ENCODE data around the gene CENPS. TPM values are rescaled to one million over a fixed set of nuclear protein-coding genes. Genes with fewer than 3 reads are reported as not detected.

CENPS gene
- total RNA-seq, 1 experiment from 2014 or later, result 15.5 TPM

DNA sequence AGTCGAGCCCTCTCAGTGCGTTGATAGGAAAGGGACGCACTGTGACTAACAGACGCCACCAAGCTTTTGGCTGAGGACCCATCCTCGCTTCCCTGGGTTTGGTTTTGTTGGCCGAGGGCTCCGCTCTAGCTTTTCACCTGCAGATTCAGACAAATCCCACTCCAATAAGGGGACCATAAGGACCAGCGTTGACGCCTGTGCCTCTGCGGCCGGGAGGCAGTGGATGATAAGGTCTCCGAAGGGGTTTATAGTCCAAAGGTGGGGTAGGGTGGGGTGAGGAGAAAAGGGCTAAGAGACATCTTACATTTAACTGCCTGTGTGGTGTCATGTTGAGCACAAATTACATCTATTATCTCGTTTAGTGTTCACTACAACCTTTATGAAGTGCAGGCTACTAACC is 45.3 kb downstream of the CENPS start:
- Histone ChIP-seq H3K36me3 (no peaks in the 10 kb centered on the region), H3K4me3 (peak overlapping the region; percentile 81), H3K27ac (peak overlapping the region; percentile 53), H3K4me1 (peaks cover 8% of the 10 kb centered on the region; the same call in 1 of the 2 replicates), H3K27me3 (no peaks in the 10 kb centered on the region), H3K9me3 (replicated peaks) (no peaks in the 10 kb centered on the region)
- DNase-seq, result no peak

DNA sequence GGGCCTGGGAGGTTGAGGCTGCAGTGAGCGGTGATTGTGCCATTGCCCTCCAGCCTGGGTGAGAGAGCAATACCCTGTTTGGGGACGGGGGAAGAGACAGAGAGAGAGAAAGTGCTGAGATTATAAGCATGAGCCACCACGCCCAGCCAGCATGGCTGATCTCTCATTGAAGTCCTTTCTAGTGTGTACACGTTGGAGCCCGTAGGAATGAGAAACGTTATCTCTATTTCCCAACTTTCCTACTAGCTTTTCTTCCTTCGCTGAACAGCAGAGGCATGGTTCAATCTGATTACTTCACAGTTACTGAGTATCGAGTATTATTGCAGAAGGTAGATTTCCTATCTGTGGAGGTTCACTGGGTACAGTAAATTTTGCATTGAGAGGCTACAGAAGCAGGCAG is 49.1 kb downstream of the CENPS start:
- peaks cover 3% of the 10 kb centered on the region; the same call in 1 of the 2 replicates for H3K4me1 ChIP-seq
- no peak overlapping the region for H3K27ac ChIP-seq
- no peaks in the 10 kb centered on the region for H3K36me3 ChIP-seq
- H3K9me3 ChIP-seq (replicated peaks), result no peaks in the 10 kb centered on the region
- no peaks in the 10 kb centered on the region for H3K27me3 ChIP-seq
- DNase-seq, result no peak
- no peak overlapping the region for H3K4me3 ChIP-seq

DNA sequence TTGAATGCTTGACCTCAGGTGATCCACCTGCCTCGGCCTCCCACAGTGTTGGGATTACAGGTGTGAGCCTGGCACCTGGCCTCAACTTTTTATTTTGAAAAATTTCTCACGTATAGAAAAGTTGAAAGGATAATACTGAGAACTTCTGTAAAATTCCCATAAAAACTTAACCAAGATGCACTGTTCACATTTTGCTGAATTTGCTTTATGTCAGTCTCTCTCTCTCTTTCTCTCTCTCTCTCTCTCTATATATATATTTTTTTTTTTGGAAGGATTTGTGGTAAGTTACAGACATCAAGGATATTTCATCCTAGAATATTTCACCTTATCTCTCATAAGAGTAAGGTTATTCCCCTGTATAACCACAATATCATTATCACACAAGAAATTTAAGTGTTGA is 50.4 kb downstream of the CENPS start:
- no peak overlapping the region for H3K27ac ChIP-seq
- no peak for DNase-seq
- H3K4me3 ChIP-seq, result no peak overlapping the region
- no peaks in the 10 kb centered on the region for H3K27me3 ChIP-seq
- H3K4me1 ChIP-seq, result peaks cover 3% of the 10 kb centered on the region; the same call in 1 of the 2 replicates
- H3K9me3 ChIP-seq (replicated peaks), result no peaks in the 10 kb centered on the region
- H3K36me3 ChIP-seq, result 0 out of 2 replicates have a peak, but pooled peaks cover 2% of the 10 kb centered on the region

DNA sequence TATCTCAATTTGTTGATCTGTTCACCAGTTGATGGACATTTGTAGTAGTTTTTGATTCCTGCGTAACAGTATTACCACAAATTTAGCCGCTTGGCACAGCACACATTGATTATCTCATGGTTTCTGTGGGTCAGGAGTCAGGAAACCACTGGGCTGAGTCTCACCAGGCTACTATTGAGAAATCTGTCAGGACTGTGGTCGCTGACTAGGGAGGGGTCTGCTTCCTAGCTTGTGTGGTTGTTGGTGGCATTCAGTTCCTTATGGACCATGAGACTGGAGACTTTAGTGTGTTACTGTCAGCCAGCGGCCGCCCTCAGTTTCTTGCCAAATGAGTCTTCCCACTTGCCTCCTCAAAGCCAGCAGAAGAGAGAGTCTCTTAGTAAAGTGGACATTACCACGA is 54.3 kb downstream of the CENPS start:
- H3K4me1 ChIP-seq, result no peaks in the 10 kb centered on the region
- no peak for DNase-seq
- peaks cover 5% of the 10 kb centered on the region; the same call in 1 of the 2 replicates for H3K36me3 ChIP-seq
- H3K4me3 ChIP-seq, result no peak overlapping the region
- 0 out of 2 replicates have a peak, but pooled peaks cover 3% of the 10 kb centered on the region for H3K9me3 ChIP-seq (replicated peaks)
- no peaks in the 10 kb centered on the region for H3K27me3 ChIP-seq
- no peak overlapping the region for H3K27ac ChIP-seq

DNA sequence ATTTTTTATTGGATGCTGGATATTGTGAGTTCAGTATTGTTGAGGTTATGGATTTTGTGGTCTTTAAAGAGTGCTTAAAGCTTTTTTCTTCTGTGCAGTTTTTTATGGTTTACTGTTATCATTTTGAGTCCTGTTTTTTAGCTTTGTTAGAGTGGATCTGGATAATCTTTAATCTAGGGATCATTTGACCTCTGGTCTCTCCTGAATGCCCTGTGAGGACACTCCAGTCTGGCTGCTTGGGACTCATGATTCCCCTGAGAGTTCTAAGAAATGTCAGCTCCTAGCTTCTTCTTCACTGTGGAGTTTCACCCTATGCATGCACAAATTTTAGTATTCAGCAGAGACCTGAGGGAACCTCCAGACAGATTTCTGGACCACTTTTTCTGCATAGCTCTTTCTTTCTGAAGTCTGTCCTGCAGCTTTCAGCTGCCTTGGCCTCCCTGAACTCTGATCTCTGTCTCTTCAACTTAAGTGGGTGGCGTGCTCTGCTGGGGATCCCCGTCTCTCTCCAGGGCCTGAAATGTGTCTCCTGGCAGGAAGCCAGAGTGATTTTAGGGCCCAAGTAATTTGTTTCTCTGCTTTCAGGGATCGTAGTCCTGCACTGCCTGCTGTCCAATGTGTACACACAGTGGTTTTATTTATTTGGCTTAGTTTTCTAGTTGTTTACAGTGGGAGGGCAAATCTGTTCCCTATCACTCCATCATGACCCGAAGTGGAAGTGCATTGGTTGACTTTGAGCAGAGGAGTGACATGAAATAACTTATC is 59.2 kb downstream of the CENPS start:
- H3K9me3 ChIP-seq (replicated peaks), result 0 out of 2 replicates have a peak, but pooled peaks cover 3% of the 10 kb centered on the region
- H3K27ac ChIP-seq, result no peak overlapping the region
- DNase-seq, result no peak
- no peaks in the 10 kb centered on the region for H3K27me3 ChIP-seq
- no peak overlapping the region for H3K4me3 ChIP-seq
- peaks cover 11% of the 10 kb centered on the region; the same call in 1 of the 2 replicates for H3K36me3 ChIP-seq
- H3K4me1 ChIP-seq, result no peaks in the 10 kb centered on the region

DNA sequence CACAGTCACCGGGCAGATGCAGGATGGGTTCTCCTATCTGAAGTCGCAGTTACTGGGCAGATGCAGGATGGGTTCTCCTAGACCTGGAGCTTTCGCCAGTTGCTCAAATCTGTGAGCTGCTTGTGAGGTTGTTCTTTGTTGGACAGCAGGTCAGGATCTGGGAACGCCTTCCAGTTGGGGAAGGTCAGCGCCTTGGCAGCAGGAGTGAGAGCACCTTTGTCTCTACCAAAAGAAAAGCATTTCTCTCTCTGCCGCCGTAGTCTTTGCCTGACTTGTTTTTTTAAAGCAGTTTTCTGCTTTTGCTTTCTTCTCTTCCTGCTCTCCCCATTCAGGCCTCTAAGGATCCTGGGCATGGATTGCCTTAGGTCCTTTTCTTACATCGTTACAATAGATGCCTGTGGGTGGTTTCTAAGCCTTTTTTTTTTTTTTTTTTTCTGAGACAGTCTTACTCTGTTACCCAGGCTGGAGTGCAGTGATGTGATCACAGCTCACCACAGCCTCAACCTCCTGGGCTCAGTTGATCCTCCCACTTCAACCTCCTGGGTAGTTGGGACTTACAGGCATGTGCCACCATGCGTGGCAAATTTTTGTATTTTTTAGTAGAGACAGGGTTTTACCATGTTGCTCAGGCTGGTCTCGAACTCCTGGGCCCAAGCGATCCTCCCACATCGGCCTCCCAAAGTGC is 60.2 kb downstream of the CENPS start:
- H3K27ac ChIP-seq, result no peak overlapping the region
- DNase-seq, result no peak
- H3K27me3 ChIP-seq, result no peaks in the 10 kb centered on the region
- H3K4me1 ChIP-seq, result no peaks in the 10 kb centered on the region
- H3K36me3 ChIP-seq, result peaks cover 10% of the 10 kb centered on the region; the same call in 1 of the 2 replicates
- H3K4me3 ChIP-seq, result no peak overlapping the region
- 0 out of 2 replicates have a peak, but pooled peaks cover 3% of the 10 kb centered on the region for H3K9me3 ChIP-seq (replicated peaks)

Other genes with a start within 250 kb of the CENPS start
- gene KIF1B, start 219.9 kb upstream of the CENPS start, total RNA-seq (2014; rRNA removed; shearing (Covaris generic)), result 47.7 and 54.8 TPM in 2 replicates
- gene PGD, start 31.4 kb upstream of the CENPS start, total RNA-seq (2014; rRNA removed; shearing (Covaris generic)), result 316 and 350 TPM in 2 replicates
- gene CORT, start 19.6 kb downstream of the CENPS start, total RNA-seq (2014; rRNA removed; shearing (Covaris generic)), result 0.15 and 0.30 TPM in 2 replicates
- gene DFFA, start 42.1 kb downstream of the CENPS start, total RNA-seq (2014; rRNA removed; shearing (Covaris generic)), result 84.7 and 85.6 TPM in 2 replicates
- 14.6 and 16.3 TPM in 2 replicates for gene PEX14, start 44.5 kb downstream of the CENPS start, total RNA-seq (2014; rRNA removed; shearing (Covaris generic))